Suprapubic skin (tissue), 4 donors: ENCODE data around the gene CCL21.

Experiments used
- CTCF ChIP-seq, 2 donors: fragments of 200-600 bp in 1 of 2; fragments of 450-650 bp in 1 of 2; sonication (generic) in 1 of 2; IDR thresholded peaks; one replicate each; pipeline ENCODE4 v1.5.1; 2016 to 2019; ENCODE audit warnings: antibody characterized with exemption in 2 of 2, mild to moderate bottlenecking in 1 of 2, moderate library complexity in 1 of 2
- EP300 ChIP-seq: sonication (generic); formaldehyde crosslinking; IDR thresholded peaks from one replicate; pipeline ENCODE4 v1.6.1; 2017; ENCODE audit warnings: antibody characterized with exemption
- POLR2A ChIP-seq, 2 donors: fragments of 450-650 bp; IDR thresholded peaks; one replicate each; pipeline ENCODE4 v1.6.1; 2017; ENCODE audit warnings: antibody characterized with exemption in 2 of 2, mild to moderate bottlenecking in 2 of 2, moderate library complexity in 2 of 2
- POLR2AphosphoS5 ChIP-seq, 3 donors: sonication (generic); formaldehyde crosslinking; IDR thresholded peaks; one replicate each; pipeline ENCODE4 v1.6.1; 2017; ENCODE audit warnings: antibody characterized with exemption in 3 of 3

GRCh38 chr9:34717996-34718614, 8.2 kb upstream of the CCL21 start:
- TF ChIP-seq CTCF (IDR thresholded peaks at IDR 0.05) (no peak), POLR2A (IDR thresholded peaks at IDR 0.05) (no peak), EP300 (no peak), POLR2AphosphoS5 (IDR thresholded peaks at IDR 0.05) (no peak)
